ENCODE results near the gene COPZ1. TPM values are rescaled to one million over a fixed set of nuclear protein-coding genes. Genes with fewer than 3 reads are reported as not detected.

Gene COPZ1
- total RNA-seq, 1 donor from 2014 or later, result 160 TPM

DNA sequence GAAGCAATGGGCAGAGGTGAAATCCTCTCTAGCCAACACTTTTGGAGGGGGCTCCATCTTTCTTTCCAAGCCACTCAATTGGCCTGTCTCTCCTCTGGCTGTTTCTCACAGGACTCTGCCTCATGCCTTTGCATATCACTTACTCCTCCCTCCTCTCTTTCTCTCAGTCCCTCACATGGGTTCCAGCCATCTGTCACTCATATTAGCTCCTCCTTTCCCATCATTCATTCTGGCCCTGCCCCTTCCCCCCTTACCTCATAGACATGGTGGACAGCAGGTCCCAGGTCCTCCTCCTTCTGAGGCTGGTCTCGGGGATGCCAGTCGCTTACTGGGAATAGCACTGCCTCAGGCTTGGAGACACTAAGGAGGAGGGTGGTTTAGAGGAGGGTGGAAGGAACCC, 76.2 kb downstream of the COPZ1 start:
- TF ChIP-seq, protein P1, sequence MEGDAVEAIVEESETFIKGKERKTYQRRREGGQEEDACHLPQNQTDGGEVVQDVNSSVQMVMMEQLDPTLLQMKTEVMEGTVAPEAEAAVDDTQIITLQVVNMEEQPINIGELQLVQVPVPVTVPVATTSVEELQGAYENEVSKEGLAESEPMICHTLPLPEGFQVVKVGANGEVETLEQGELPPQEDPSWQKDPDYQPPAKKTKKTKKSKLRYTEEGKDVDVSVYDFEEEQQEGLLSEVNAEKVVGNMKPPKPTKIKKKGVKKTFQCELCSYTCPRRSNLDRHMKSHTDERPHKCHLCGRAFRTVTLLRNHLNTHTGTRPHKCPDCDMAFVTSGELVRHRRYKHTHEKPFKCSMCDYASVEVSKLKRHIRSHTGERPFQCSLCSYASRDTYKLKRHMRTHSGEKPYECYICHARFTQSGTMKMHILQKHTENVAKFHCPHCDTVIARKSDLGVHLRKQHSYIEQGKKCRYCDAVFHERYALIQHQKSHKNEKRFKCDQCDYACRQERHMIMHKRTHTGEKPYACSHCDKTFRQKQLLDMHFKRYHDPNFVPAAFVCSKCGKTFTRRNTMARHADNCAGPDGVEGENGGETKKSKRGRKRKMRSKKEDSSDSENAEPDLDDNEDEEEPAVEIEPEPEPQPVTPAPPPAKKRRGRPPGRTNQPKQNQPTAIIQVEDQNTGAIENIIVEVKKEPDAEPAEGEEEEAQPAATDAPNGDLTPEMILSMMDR (conservative IDR thresholded peaks at IDR 0.05), result no peak
- Mint-ChIP-seq H3K27ac (ENCODE audit: unreplicated experiment) (no peak overlapping the region), H3K36me3 (ENCODE audit: low read depth) (peaks cover 4% of the 10 kb centered on the region), H3K4me1 (no peaks in the 10 kb centered on the region), H3K9me3 (no peaks in the 10 kb centered on the region), H3K4me3 (no peak overlapping the region), H3K27me3 (ENCODE audit: low read depth) (no peaks in the 10 kb centered on the region)
- no peak for DNase-seq (ENCODE audit: low read depth, low spot score)

Small RNA genes within 50 kb of the gene (microRNA-seq; reads per million reads assigned to microRNA genes)
- gene MIR148B, result 787 reads per million, percentile 79 among the genes with 10 or more reads in this experiment

Other genes starting within 250 kb of the COPZ1 start
- gene SMUG1, start 136.1 kb upstream of the COPZ1 start, total RNA-seq, result 36.9 and 38.6 TPM in 2 replicates
- gene CBX5, start 45.0 kb upstream of the COPZ1 start, total RNA-seq, result 369 and 401 TPM in 2 replicates
- gene HNRNPA1, start 44.4 kb upstream of the COPZ1 start, total RNA-seq, result 3,205 and 3,261 TPM in 2 replicates
- 0.32 TPM in 1 of 2 replicates, not detected in the other for gene NFE2, start 24.1 kb upstream of the COPZ1 start, total RNA-seq
- gene GPR84, start 39.4 kb downstream of the COPZ1 start, total RNA-seq, result not detected in 2 replicates
- 20.3 and 20.8 TPM in 2 replicates for gene ZNF385A, start 59.6 kb downstream of the COPZ1 start, total RNA-seq
- gene ITGA5, start 94.1 kb downstream of the COPZ1 start, total RNA-seq, result 20.1 and 22.0 TPM in 2 replicates
- gene GTSF1, start 148.5 kb downstream of the COPZ1 start, total RNA-seq, result not detected in 2 replicates
- 0.19 TPM in 1 of 2 replicates, not detected in the other for gene NCKAP1L, start 172.6 kb downstream of the COPZ1 start, total RNA-seq
- gene PDE1B, start 224.5 kb downstream of the COPZ1 start, total RNA-seq, result 2.9 and 3.5 TPM in 2 replicates